ENCODE data around the gene MIOX.

The MIOX gene

DNA sequence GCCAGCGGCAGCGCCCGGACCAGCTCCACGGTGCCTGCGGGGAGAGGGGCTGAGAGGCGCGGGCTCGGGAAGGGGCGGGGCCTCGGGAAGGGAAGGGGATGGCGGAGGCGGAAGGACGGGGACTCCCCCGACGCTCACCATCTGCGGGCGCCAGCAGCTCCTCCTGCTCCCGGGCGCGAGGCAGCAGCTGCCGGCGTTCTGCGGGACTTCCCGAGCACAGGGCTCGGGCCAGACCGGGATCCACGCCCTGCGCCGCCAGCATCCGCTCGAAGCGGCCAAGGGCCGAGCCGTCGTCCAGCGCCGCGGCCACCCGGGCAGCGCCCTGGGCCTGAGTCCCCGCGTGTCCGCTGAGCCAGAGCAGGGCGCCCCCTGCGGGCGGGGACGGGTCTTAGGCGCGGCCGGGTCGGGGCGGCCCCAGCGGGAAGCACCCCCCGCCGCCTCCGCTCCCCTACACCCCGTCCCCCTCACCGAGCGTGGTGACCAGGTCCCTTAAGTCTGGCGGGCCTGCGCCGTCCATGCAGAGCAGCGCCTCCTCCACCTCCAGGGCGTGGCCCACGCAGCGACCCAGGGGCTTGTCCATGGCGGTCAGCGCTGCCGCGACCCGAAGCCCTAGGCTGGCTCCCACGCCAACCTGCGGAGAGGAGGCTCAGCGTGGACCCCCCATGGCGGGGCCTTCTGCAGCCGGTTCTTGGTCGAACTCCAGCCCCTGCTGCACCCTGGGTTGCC lies 39.6 kb downstream of the MIOX start:
- TF ChIP-seq POLR2A (IDR thresholded peaks at IDR 0.05; ENCODE audit: low read length) (no peak), GATA1 (IDR thresholded peaks at IDR 0.05; ENCODE audit: low read depth, low read length) (no peak)
- peak; percentile 83 to 84 for DNase-seq

DNA sequence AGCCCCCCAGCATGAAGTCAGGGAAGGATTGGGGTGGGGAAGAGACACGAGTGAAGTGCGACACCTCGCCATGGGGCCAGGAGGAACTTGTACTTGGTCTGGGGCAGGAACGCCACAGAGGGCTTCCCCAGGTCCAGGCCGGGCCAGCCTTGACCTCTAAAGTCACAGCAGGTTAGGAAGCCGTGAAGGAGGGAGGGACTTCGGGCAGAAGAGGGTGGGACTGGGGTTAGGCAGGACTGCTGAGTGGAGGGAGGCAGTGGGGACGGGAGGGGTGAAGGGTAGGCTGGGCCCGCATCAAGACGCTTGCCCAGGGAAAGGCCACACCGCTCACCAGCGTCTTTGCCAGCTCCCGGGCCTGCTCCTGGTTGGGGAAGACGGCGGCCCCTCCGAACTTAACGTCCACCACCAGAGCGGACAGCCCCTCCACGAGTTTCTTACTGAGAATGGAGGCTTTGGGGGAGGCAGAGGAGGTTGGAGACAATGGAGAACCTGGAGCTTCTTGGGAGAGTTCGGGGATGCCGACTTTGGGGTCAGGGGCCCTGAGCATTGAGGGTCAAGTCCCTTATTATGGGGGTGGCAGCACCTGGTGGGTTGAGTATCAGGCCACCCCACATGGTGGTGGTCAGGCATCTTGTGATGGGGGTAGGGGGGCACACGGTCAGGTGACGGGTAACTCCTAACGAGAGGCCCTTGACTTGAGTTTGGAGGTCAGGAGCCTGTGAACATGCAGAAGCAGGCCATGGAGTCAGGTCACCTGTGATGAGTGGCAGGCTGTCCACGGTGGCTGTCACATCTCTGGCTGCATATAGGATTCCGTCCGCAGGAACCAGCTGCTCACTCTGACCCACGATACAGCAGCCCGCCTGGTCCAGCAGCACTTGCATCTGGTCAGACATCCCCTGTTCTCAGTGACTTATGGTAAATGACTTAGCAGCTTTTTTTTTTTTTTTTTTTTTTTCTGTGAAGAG lies 40.5 kb downstream of the MIOX start:
- DNase-seq, result peak; percentile 59 to 73
- TF ChIP-seq GATA1 (IDR thresholded peaks at IDR 0.05; ENCODE audit: low read depth, low read length) (no peak), POLR2A (IDR thresholded peaks at IDR 0.05; ENCODE audit: low read length) (no peak)

DNA sequence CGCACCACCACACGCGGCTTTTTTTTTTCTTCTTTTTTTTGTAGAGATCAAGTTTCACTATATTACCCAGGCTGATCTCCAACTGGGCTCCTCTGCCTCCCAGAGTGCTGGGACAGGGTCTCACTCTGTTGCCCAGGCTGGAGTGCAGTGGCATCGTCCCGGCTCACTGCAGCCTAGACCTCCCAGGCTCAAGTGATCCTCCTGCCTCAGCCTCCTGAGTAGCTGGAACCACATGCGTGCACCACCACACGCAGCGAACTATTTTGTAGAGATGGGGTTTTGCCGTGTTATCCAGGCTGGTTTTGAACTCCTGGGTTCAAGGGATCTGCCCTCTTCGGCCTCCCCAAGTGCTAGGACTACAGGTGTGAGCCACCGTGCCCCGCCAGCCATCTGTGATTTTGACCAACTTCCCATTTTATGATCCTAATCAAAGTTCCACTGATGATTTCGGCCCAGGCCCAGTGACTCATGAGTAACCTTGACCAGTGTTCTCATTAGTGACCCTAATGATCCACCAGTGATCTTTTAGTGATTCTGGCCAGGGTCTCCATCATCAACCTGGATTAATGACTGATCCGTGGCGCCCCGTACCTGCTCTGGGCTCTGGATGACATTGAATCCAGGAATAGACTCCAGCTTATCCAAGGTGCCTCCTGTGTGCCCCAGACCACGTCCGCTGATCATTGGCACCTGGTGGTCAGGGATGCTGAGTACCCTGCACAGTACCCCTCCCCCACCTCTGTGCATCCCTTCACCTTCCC lies 41.4 kb downstream of the MIOX start:
- TF ChIP-seq GATA1 (IDR thresholded peaks at IDR 0.05; ENCODE audit: low read depth, low read length), result no peak
- TF ChIP-seq POLR2A (IDR thresholded peaks at IDR 0.05; ENCODE audit: low read length), result no peak

DNA sequence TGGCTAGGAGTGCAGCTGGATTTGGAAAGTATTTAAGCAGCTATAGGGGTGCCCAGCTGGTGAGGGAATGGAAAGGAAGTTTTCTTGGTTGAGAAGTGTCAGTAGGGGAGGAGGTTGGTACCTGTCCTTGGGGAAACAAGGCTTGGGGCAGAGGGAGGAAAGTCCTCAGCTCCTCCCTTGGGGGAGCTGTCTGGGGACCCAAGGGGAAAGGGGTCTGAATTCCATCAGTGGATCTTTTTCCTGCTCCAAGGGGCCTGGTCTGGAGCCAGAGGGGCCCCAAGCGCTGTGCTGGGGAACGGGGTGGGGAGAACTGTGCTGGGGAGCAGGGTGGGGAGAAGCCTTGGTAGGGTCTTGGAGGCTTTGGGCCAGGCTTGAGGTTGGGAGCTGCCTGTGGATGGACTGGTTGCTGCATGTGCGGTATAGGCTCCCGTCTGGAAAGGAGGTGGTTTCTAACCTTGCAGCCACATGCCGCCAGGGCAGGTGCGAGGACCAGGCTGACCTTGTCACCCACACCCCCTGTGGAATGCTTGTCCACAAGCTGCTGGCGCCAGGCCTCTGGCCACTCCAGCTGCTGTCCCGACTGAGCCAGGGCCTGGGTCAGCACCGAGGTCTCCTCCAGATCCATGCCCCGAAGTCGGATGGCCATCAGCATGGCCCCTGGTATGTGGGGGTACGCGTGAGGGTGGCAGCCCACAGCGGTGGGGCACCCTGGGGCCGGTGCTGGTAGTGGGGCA lies 42.2 kb downstream of the MIOX start:
- DNase-seq, result no peak
- TF ChIP-seq POLR2A (IDR thresholded peaks at IDR 0.05; ENCODE audit: low read length) (no peak), GATA1 (IDR thresholded peaks at IDR 0.05; ENCODE audit: low read depth, low read length) (no peak)

More for the DNA sequence above, 41.4 kb downstream of the MIOX start:
- no peak for DNase-seq

DNA sequence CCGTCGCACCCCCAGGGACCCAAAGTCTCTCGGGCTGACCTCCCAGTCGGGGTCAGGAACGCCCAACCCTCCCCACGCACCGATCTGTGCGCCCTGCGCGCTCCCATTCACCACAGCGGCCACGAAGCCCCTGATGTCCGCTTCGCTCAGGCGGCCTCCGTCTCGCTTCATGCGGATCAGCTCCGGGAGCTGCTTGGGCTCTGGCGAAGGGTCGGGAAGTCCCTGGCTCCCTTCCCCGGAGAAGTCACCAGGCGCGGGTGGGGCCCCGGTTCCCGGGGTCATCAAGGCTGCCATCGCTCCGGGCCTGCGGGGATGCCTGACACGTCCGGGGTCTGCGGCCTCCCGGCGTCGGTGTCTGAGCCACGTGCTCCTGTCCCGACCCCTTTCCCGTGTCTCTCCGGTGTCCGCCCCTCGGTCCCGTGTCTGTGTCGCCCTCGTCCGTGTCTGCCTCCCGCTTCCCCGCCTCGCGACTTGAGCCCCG lies 42.8 kb downstream of the MIOX start:
- TF ChIP-seq POLR2A (IDR thresholded peaks at IDR 0.05; ENCODE audit: low read length) (no peak), GATA1 (IDR thresholded peaks at IDR 0.05; ENCODE audit: low read depth, low read length) (no peak)
- DNase-seq, result no peak

DNA sequence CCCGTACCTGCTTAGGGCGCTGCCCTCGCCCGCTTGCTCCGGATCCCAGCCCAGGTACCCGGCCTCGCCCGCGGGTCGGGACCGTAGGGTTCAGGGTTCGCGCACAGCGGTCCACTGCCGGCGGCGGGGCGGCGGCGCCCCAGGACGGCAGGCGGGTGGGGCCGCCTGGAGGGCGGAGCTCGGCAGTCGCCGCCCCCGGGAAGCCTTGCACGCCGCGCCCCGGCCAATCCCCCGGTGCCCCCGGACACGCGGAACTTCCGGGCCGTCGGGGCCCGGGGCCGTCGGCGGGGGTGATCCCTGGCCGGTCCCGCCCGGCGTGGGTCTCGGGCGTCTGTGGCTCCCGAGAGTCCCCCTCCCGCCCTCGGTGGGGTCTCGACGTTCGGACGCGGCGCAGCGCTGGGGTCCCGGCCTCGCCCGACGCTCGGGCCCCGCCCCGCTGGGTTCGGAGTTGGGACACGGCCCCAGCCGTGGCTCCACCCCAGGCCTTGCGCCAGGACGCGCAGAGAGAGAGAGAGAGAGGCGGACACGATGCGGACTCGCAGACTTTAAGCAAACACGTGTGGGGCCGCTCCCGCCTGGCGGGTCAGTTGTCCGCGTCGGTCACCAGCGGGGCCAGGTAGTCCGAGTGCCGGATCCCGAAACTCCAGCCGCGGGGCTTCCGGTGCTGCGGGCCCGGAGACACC lies 43.4 kb downstream of the MIOX start, which contains the start of gene TYMP:
TSS of gene TYMP (minus strand) at position 116 of the 683 bp plus-strand sequence. CDS start 303 bp downstream, outside the sequence.
- peak; percentile 39 for TF ChIP-seq POLR2A (IDR thresholded peaks at IDR 0.05; ENCODE audit: low read length)
- TF ChIP-seq GATA1 (IDR thresholded peaks at IDR 0.05; ENCODE audit: low read depth, low read length), result no peak
- peak; percentile 67 to 72 for DNase-seq

GRCh38 chr22:50530580-50530876 lies 43.9 kb downstream of the MIOX start:
- DNase-seq, result no peak
- no peak for TF ChIP-seq GATA1 (IDR thresholded peaks at IDR 0.05; ENCODE audit: low read depth, low read length)
- TF ChIP-seq POLR2A (IDR thresholded peaks at IDR 0.05; ENCODE audit: low read length), result no peak

GRCh38 chr22:50530877-50531545 lies 44.4 kb downstream of the MIOX start:
- DNase-seq, result peak; percentile 71 to 77
- TF ChIP-seq POLR2A (IDR thresholded peaks at IDR 0.05; ENCODE audit: low read length) (peak; percentile 36), GATA1 (IDR thresholded peaks at IDR 0.05; ENCODE audit: low read depth, low read length) (no peak)

- no peak for TF ChIP-seq GATA1 (IDR thresholded peaks at IDR 0.05; ENCODE audit: low read depth, low read length)
- no peak for TF ChIP-seq POLR2A (IDR thresholded peaks at IDR 0.05; ENCODE audit: low read length)
- peak; percentile 28 to 46 for DNase-seq
Observed at GRCh38 chr22:50531546-50531961, 44.9 kb downstream of the MIOX start.

- TF ChIP-seq POLR2A (IDR thresholded peaks at IDR 0.05; ENCODE audit: low read length) (no peak), GATA1 (IDR thresholded peaks at IDR 0.05; ENCODE audit: low read depth, low read length) (no peak)
- DNase-seq, result no peak
Observed at GRCh38 chr22:50531962-50532674, 45.5 kb downstream of the MIOX start.

Data from erythroblast (primary cell).